HepG2 (cell line): Measurements from ENCODE around the gene AMOTL2. TPM values are rescaled to one million over a fixed set of nuclear protein-coding genes. Genes with fewer than 3 reads are reported as not detected.

ENCODE experiments used
- BCL3 ChIP-seq: sonication (generic); formaldehyde crosslinking; IDR thresholded peaks from 2 replicates; pipeline ENCODE4 v1.5.1; 2020; ENCODE audit warnings: mild to moderate bottlenecking, missing genetic modification reagents, moderate library complexity
- CSRNP2 ChIP-seq: sonication (generic); formaldehyde crosslinking; conservative IDR thresholded peaks from 2 replicates; pipeline ENCODE4 v1.8.0; 2022; ENCODE audit warnings: low read depth, missing genetic modification reagents
- EZH2 ChIP-seq: conservative IDR thresholded peaks from 2 replicates; pipeline ENCODE4 v1.6.1; 2012; ENCODE audit warnings: mild to moderate bottlenecking, low read depth, low read length, moderate library complexity
- FOXO4 ChIP-seq: sonication (generic); formaldehyde crosslinking; conservative IDR thresholded peaks from 2 replicates; pipeline ENCODE4 v1.8.1; 2023; ENCODE audit warnings: missing genetic modification reagents
- HMGXB4 ChIP-seq, 2 experiments: sonication (generic) in 1 of 2; formaldehyde crosslinking in 1 of 2; IDR thresholded peaks; 2 replicates each; pipeline versions ENCODE4 v1.4.0 to v1.6.1; 2018 to 2020; ENCODE audit warnings: missing genetic modification reagents in 2 of 2, borderline replicate concordance in 1 of 2, low read depth in 1 of 2, mild to moderate bottlenecking in 1 of 2, missing biosample characterization in 1 of 2
- KMT2B ChIP-seq: IDR thresholded peaks from 2 replicates; pipeline ENCODE4 v1.6.1; 2016; ENCODE audit warnings: missing genetic modification reagents, missing compliant biosample characterization
- MTA3 ChIP-seq: sonication (generic); formaldehyde crosslinking; IDR thresholded peaks from 2 replicates; pipeline ENCODE4 v1.4.0; 2020; ENCODE audit warnings: missing genetic modification reagents
- NAIF1 ChIP-seq: sonication (generic); formaldehyde crosslinking; IDR thresholded peaks from 2 replicates; pipeline ENCODE4 v1.5.0; 2020; ENCODE audit warnings: mild to moderate bottlenecking, missing genetic modification reagents, borderline replicate concordance
- RARA ChIP-seq: IDR thresholded peaks from 2 replicates; pipeline ENCODE4 v1.6.1; 2016; ENCODE audit warnings: missing genetic modification reagents, missing compliant biosample characterization
- REXO4 ChIP-seq: sonication (generic); formaldehyde crosslinking; IDR thresholded peaks from 2 replicates; pipeline ENCODE4 v1.8.0; 2022; ENCODE audit warnings: missing genetic modification reagents, mild to moderate bottlenecking, borderline replicate concordance
- TFDP1 ChIP-seq: IDR thresholded peaks from 2 replicates; pipeline ENCODE4 v1.6.1; 2016; ENCODE audit warnings: missing compliant biosample characterization, missing genetic modification reagents, borderline replicate concordance
- THAP11 ChIP-seq: IDR thresholded peaks from 2 replicates; pipeline ENCODE4 v1.6.1; 2016; ENCODE audit warnings: missing biosample characterization, missing genetic modification reagents
- ZBTB39 ChIP-seq: sonication (generic); formaldehyde crosslinking; IDR thresholded peaks from 2 replicates; pipeline ENCODE4 v1.5.0; 2020; ENCODE audit warnings: missing genetic modification reagents
- ZNF121 ChIP-seq: sonication (generic); formaldehyde crosslinking; IDR thresholded peaks from 2 replicates; pipeline ENCODE4 v1.5.0; 2020; ENCODE audit warnings: mild to moderate bottlenecking, missing genetic modification reagents
- ZNF253 ChIP-seq: sonication (generic); formaldehyde crosslinking; IDR thresholded peaks from 2 replicates; pipeline ENCODE4 v1.8.0; 2022; ENCODE audit warnings: mild to moderate bottlenecking, missing genetic modification reagents, borderline replicate concordance
- ZNF280B ChIP-seq: sonication (generic); formaldehyde crosslinking; IDR thresholded peaks from 2 replicates; pipeline ENCODE4 v1.5.0; 2020; ENCODE audit warnings: missing genetic modification reagents, mild to moderate bottlenecking, borderline replicate concordance
- ZNF468 ChIP-seq: sonication (generic); formaldehyde crosslinking; IDR thresholded peaks from 2 replicates; pipeline ENCODE4 v1.8.0; 2022; ENCODE audit warnings: mild to moderate bottlenecking, moderate library complexity, missing genetic modification reagents
- ZNF652 ChIP-seq: IDR thresholded peaks from 2 replicates; pipeline ENCODE4 v1.6.1; 2016; ENCODE audit warnings: low read depth, borderline replicate concordance
- polyA plus RNA-seq, 8 experiments: library from polyadenylated mRNA; depleted of rRNA in 3 of 8; stranded (reverse) in 7 of 8; unstranded in 1 of 8; fragments of >200 nt; fragmentation: Illumina TruSeq in 4 of 8; extraction: Trizol in 4 of 8; gene quantifications; 2 replicates each; pipeline versions ENCODE4 v1.2.1 to v1.2.3, GENCODE V29; 2011 to 2016; ENCODE audit warnings: low read depth in 4 of 8, missing spikeins in 1 of 8, mixed read lengths in 1 of 8; ENCODE audit not compliant: insufficient read depth in 1 of 8
- total RNA-seq, 5 experiments: library from RNA; depleted of rRNA; stranded (reverse); fragments of >200 nt; fragmentation: Illumina TruSeq; extraction: Trizol; gene quantifications; 2 replicates each; pipeline ENCODE4 v1.2.3, GENCODE V29; 2016; ENCODE audit warnings: low read depth in 1 of 5

AMOTL2 gene
- total and polyA plus RNA-seq, 2 of the 13 experiments (the other 11 are each of a cell fraction or from before 2014, with no cell fraction given): 17.3 to 18.5 TPM

- TF ChIP-seq BCL3 (CRISPR knock-in tag) (no peak), TFDP1 (CRISPR knock-in tag) (no peak), RARA (CRISPR knock-in tag) (no peak), FOXO4 (no peak), KMT2B (no peak), EZH2 (no peak), ZNF652 (no peak), NAIF1 (CRISPR knock-in tag) (no peak), ZNF253 (CRISPR knock-in tag) (no peak), REXO4 (no peak), ZNF121 (CRISPR knock-in tag) (no peak), THAP11 (CRISPR knock-in tag) (no peak), ZNF468 (CRISPR knock-in tag) (no peak), MTA3 (no peak), ZBTB39 (no peak), CSRNP2 (no peak), ZNF280B (CRISPR knock-in tag) (no peak), HMGXB4 (CRISPR knock-in tag; IDR thresholded peaks at IDR 0.05; ENCODE audit: borderline replicate concordance in 1 of 2, low read depth in 1 of 2) (peak in 1 of 2 experiments; percentile 67; a peak in 1 of 4 replicates)
Measured at GRCh38 chr3:134378384-134378783, 4.1 kb upstream of the AMOTL2 start (continued).
